GM12878 (cell line): ENCODE data around the gene DRAXIN. TPM values are rescaled to one million over a fixed set of nuclear protein-coding genes. Genes with fewer than 3 reads are reported as not detected.

Experiments
- ATAC-seq: fragments of 200-7000 bp; cut with Tn5 transposase; 3 replicates; pipeline ENCODE4 v1.9.1; 2020; ENCODE audit warnings: mild to moderate bottlenecking, moderate library complexity
- BruUV-seq: library from RNA; stranded (reverse); fragments of 400-500 nt; replicated peaks from 2 replicates; lab custom pipeline; 2021; lab: Mats Ljungman, UMichigan
- CTCF ChIA-PET: fragments of 300-600 bp; sonication (Branson Sonifier 250); formaldehyde crosslinking; extraction: SDS; loops from one replicate; lab custom pipeline; 2021; ENCODE audit warnings: inconsistent platforms; lab: Yijun Ruan, JAX
- POLR2A ChIA-PET: fragments of 350-600 bp; formaldehyde crosslinking; extraction: SDS; loops from one replicate; lab custom pipeline; 2021; ENCODE audit warnings: inconsistent platforms; lab: Charles Lee
- RAD21 ChIA-PET: fragments of 300-600 bp; sonication (Branson Sonifier 250); formaldehyde crosslinking; loops from one replicate; lab custom pipeline; 2023; ENCODE audit warnings: antibody characterized with exemption; ENCODE audit not compliant: unreplicated experiment; lab: Charles Lee
- SMC1A ChIA-PET: fragments of 300-600 bp; sonication (Branson Sonifier 250); formaldehyde crosslinking; loops from one replicate; lab custom pipeline; 2023; ENCODE audit not compliant: unreplicated experiment, uncharacterized antibody; lab: Charles Lee
- DNase-seq: peaks from one replicate; pipeline ENCODE4 v3.0.0-alpha.2; 2011; ENCODE audit warnings: low read depth, low spot score
- FAIRE-seq: peaks from 3 replicates; lab custom pipeline; 2011; peaks lifted over from hg19 to GRCh38; lab: Jason Lieb, UNC
- H2AFZ ChIP-seq: 2 replicates; pipeline ENCODE4 v1.6.0; 2011; ENCODE audit warnings: low read depth, low read length, control low read depth; ENCODE audit not compliant: control insufficient read depth
- H3K27ac ChIP-seq: 2 replicates; pipeline ENCODE4 v1.5.1; 2011; ENCODE audit warnings: control low read depth; ENCODE audit not compliant: control insufficient read depth, insufficient read depth
- H3K27me3 ChIP-seq, 2 experiments: replicated peaks in 1 of 2; 2 replicates each; pipeline versions ENCODE4 v1.6.0 to v1.6.1; 2011; ENCODE audit warnings: low read length in 1 of 2; ENCODE audit not compliant: control insufficient read depth in 2 of 2, insufficient read depth in 2 of 2
- H3K36me3 ChIP-seq, 2 experiments: 2 replicates each; pipeline ENCODE4 v1.5.1; 2011; ENCODE audit warnings: low read length in 1 of 2; ENCODE audit not compliant: control insufficient read depth in 2 of 2, insufficient read depth in 2 of 2
- H3K4me1 ChIP-seq: 2 replicates; pipeline ENCODE4 v1.6.1; 2011; ENCODE audit warnings: mild to moderate bottlenecking, low read length, moderate library complexity, mixed read lengths; ENCODE audit not compliant: control insufficient read depth, insufficient read depth
- H3K4me2 ChIP-seq: 2 replicates; pipeline ENCODE4 v1.6.0; 2011; ENCODE audit warnings: control low read depth; ENCODE audit not compliant: control insufficient read depth, insufficient read depth
- H3K4me3 ChIP-seq: fragments of 200-600 bp; sonication (generic); 2 replicates; pipeline ENCODE4 v1.5.1; 2016
- H3K79me2 ChIP-seq: 2 replicates; pipeline ENCODE4 v1.6.0; 2011; ENCODE audit warnings: low read length; ENCODE audit not compliant: control insufficient read depth, insufficient read depth
- H3K9ac ChIP-seq: 2 replicates; pipeline ENCODE4 v1.8.0; 2011; ENCODE audit warnings: low read length, control low read depth, mixed read lengths; ENCODE audit not compliant: control insufficient read depth, insufficient read depth
- H3K9me3 ChIP-seq: replicated peaks from 3 replicates; pipeline ENCODE4 v1.5.1; 2011; ENCODE audit warnings: mild to moderate bottlenecking, low read length; ENCODE audit not compliant: control insufficient read depth, insufficient read depth
- H4K20me1 ChIP-seq: 2 replicates; pipeline ENCODE4 v1.6.0; 2011; ENCODE audit not compliant: control insufficient read depth, insufficient read depth
- POLR2AphosphoS5 ChIP-seq: IDR thresholded peaks from 2 replicates; pipeline ENCODE4 v1.6.1; 2011; ENCODE audit warnings: mild to moderate bottlenecking, low read length, inconsistent platforms
- SKIL ChIP-seq: fragments of 450-650 bp; IDR thresholded peaks from 2 replicates; pipeline ENCODE4 v1.6.1; 2017; ENCODE audit warnings: mild to moderate bottlenecking, low read depth, inconsistent platforms; ENCODE audit not compliant: poor library complexity, severe bottlenecking
- SMAD1 ChIP-seq: fragments of 450-650 bp; IDR thresholded peaks from 2 replicates; pipeline ENCODE4 v1.6.1; 2018; ENCODE audit warnings: mild to moderate bottlenecking, low read depth; ENCODE audit not compliant: partially characterized antibody
- TARDBP ChIP-seq: IDR thresholded peaks from 2 replicates; pipeline ENCODE4 v1.6.1; 2016; ENCODE audit warnings: borderline replicate concordance
- WGBS: methylation state at CpG from one replicate; pipeline ENCODE4 v1.1.6; 2016; ENCODE audit warnings: low lambda C conversion rate; ENCODE audit not compliant: insufficient replicate concordance, insufficient coverage; ENCODE audit errors: missing lambda C conversion rate; 5-methylcytosine and 5-hydroxymethylcytosine counted together
- in situ Hi-C: fragments of 300-500 bp; cut with MboI; formaldehyde crosslinking; loops from 9 replicates; pipeline ENCODE4 v1.14.3; 2018; ENCODE audit warnings: mixed read lengths
- intact Hi-C: fragments of 100-400 bp; cut with micrococcal nuclease; formaldehyde crosslinking; loops from one replicate; pipeline ENCODE4 v1.14.2; 2022; ENCODE audit not compliant: unreplicated experiment
- polyA plus RNA-seq, 11 experiments: library from polyadenylated mRNA; depleted of rRNA in 4 of 11; unstranded in 6 of 11; stranded (reverse) in 5 of 11; fragments of >200 nt; fragmentation: Nextera tagmentation in 4 of 11; fragmentation: Illumina TruSeq in 1 of 11; extraction: Ambion mirVana in 4 of 11; extraction: Trizol in 1 of 11; gene quantifications; 1 replicate in 1 of 11; 2 replicates in 10 of 11; pipeline versions ENCODE4 v1.2.1 to v1.2.3, GENCODE V29; 2011 to 2016; ENCODE audit warnings: inconsistent platforms in 2 of 11, missing spikeins in 2 of 11, low read depth in 1 of 11
- total RNA-seq, 4 experiments: library from RNA; depleted of rRNA in 3 of 4; stranded (reverse); fragments of >200 nt in 3 of 4; fragmentation: Illumina TruSeq in 1 of 4; extraction: Trizol in 1 of 4; gene quantifications; 2 replicates each; pipeline versions ENCODE4 v1.2.1 to v1.2.3, GENCODE V29; 2013 to 2021

Gene DRAXIN
- total and polyA plus RNA-seq, 10 of the 15 experiments (the other 5 are each of a cell fraction or from before 2014, with no cell fraction given) = 0.01 to 0.05 (median 0.03) TPM; not detected in 3

- no TSS peak for BruUV-seq
Observed at GRCh38 chr1:11657654-11658053, 33.9 kb upstream of the DRAXIN start.

More at GRCh38 chr1:11657654-11658053, 33.9 kb upstream of the DRAXIN start:
- no peaks in the 10 kb centered on the region for H3K27me3 ChIP-seq
- peaks cover 5% of the 10 kb centered on the region for H3K4me1 ChIP-seq
- intact Hi-C loops = no loop called here
- H3K79me2 ChIP-seq = no peaks in the 10 kb centered on the region
- in situ Hi-C loops = loop anchor here (5.0 kb wide), 1 partner anchor 60 kb away; no protein-coding TSS in a partner anchor
- no peak overlapping the region for H3K4me2 ChIP-seq
- ChIA-PET SMC1A (interaction anchor here (0.7 kb wide), 1 partner anchor 12 kb away, joined by 3 read pairs; no protein-coding TSS in a partner anchor), CTCF (interaction anchor here (0.8 to 2.5 kb wide), 2 partner anchors 62 to 65 kb away, joined by 3 to 9 read pairs; no protein-coding TSS in a partner anchor), RAD21 (no interaction called here), POLR2A (no interaction called here)
- DNase-seq (no peak), FAIRE-seq (no peak), ATAC-seq (no peak)
- H3K9me3 ChIP-seq = no peaks in the 10 kb centered on the region
- H3K36me3 ChIP-seq = peaks cover 0 to 5% of the 10 kb centered on the region in 2 experiments; a peak in 1 of 4 replicates
- H3K9ac ChIP-seq = no peak overlapping the region
- no peak overlapping the region for H3K27ac ChIP-seq
- H4K20me1 ChIP-seq = no peaks in the 10 kb centered on the region
- TF ChIP-seq SKIL = peak; percentile 62
- TF ChIP-seq SMAD1 = peak; percentile 86
- no peak for TF ChIP-seq TARDBP
- TF ChIP-seq POLR2AphosphoS5 = 0 out of 2 replicates have a peak, but pooled peaks have one; percentile 29
- 85% methylated on average over 6 of the region's 6 CpGs for WGBS
- no peak overlapping the region for H3K4me3 ChIP-seq
- no peak overlapping the region for H2AFZ ChIP-seq
